AG10803 (cell line): ENCODE data around the gene EPHB1.

Experiments
- DNase-seq: peaks from one replicate; pipeline ENCODE4 v3.0.0; 2010; ENCODE audit warnings: low read depth
- H3K4me3 ChIP-seq: 2 replicates; pipeline ENCODE4 v1.5.1; 2011; ENCODE audit warnings: mild to moderate bottlenecking, low read length, control low read depth
- CTCF ChIP-seq: conservative IDR thresholded peaks from 2 replicates; pipeline ENCODE4 v1.5.1; 2011; ENCODE audit warnings: mild to moderate bottlenecking, low read length, control low read depth, inconsistent platforms

EPHB1 gene

GRCh38 chr3:135047061-135047460 lies 252.0 kb downstream of the EPHB1 start:
- no peak for DNase-seq
- no peak overlapping the region for H3K4me3 ChIP-seq
- TF ChIP-seq CTCF = no peak

GRCh38 chr3:135050536-135050935 lies 255.5 kb downstream of the EPHB1 start:
- no peak for TF ChIP-seq CTCF
- H3K4me3 ChIP-seq = no peak overlapping the region
- DNase-seq = no peak

GRCh38 chr3:135051409-135051973 lies 256.4 kb downstream of the EPHB1 start:
- H3K4me3 ChIP-seq = no peak overlapping the region
- TF ChIP-seq CTCF = no peak
- DNase-seq = no peak

- TF ChIP-seq CTCF = no peak
- no peak for DNase-seq
- H3K4me3 ChIP-seq = no peak overlapping the region
Measured at GRCh38 chr3:135055449-135055848, 260.4 kb downstream of the EPHB1 start.

GRCh38 chr3:135056084-135056730 lies 261.1 kb downstream of the EPHB1 start:
- TF ChIP-seq CTCF = no peak
- H3K4me3 ChIP-seq = no peak overlapping the region
- no peak for DNase-seq

- DNase-seq = no peak
- no peak overlapping the region for H3K4me3 ChIP-seq
- TF ChIP-seq CTCF = no peak
Measured at GRCh38 chr3:135056733-135057310, 261.8 kb downstream of the EPHB1 start.

GRCh38 chr3:135057996-135058395 lies 262.9 kb downstream of the EPHB1 start:
- H3K4me3 ChIP-seq = no peak overlapping the region
- DNase-seq = no peak
- TF ChIP-seq CTCF = no peak
